Measurements from ENCODE around the gene UBQLN3.

DNA sequence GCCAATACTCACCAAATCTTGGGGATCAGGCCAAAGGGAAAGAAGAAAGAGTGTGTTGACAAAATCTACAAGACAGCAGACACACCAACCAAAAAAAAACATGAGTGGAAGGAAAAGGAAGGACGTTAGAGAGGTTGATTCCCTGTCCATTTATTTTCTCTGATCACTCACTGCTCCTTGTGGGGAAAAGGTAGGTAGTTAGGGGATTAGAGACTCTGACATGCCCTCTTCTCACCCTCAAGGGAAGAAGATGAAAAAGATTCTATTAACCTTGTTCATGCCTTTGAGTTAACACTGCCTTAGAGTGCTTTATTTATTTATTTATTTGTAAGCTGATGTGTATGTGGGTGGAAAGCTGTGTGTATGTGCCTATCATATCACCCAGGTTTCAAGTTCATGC lies 38.7 kb upstream of the UBQLN3 start, which contains the start of gene OR52H1:
- TF ChIP-seq, protein P1, sequence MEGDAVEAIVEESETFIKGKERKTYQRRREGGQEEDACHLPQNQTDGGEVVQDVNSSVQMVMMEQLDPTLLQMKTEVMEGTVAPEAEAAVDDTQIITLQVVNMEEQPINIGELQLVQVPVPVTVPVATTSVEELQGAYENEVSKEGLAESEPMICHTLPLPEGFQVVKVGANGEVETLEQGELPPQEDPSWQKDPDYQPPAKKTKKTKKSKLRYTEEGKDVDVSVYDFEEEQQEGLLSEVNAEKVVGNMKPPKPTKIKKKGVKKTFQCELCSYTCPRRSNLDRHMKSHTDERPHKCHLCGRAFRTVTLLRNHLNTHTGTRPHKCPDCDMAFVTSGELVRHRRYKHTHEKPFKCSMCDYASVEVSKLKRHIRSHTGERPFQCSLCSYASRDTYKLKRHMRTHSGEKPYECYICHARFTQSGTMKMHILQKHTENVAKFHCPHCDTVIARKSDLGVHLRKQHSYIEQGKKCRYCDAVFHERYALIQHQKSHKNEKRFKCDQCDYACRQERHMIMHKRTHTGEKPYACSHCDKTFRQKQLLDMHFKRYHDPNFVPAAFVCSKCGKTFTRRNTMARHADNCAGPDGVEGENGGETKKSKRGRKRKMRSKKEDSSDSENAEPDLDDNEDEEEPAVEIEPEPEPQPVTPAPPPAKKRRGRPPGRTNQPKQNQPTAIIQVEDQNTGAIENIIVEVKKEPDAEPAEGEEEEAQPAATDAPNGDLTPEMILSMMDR (IDR thresholded peaks at IDR 0.05; ENCODE audit: poor library complexity, severe bottlenecking), result no peak
- no peak for TF ChIP-seq EZH2 (IDR thresholded peaks at IDR 0.05; ENCODE audit: borderline replicate concordance, insufficient read depth, low read length, poor library complexity, severe bottlenecking)
- TF ChIP-seq POLR2AphosphoS5 (IDR thresholded peaks at IDR 0.05), result no peak
